Peyer's patch (tissue), 4 donors: ENCODE data around the gene OTUB1.

Experiments
- POLR2A ChIP-seq, 2 donors: fragments of 450-650 bp; IDR thresholded peaks; one replicate each; pipeline ENCODE4 v1.5.1; 2017; ENCODE audit warnings: antibody characterized with exemption in 2 of 2, mild to moderate bottlenecking in 2 of 2, moderate library complexity in 2 of 2
- TF ChIP-seq, protein P1 (sequence below), 6 experiments: fragments of 450-650 bp in 4 of 6; fragments of 200-600 bp in 2 of 6; sonication (generic) in 1 of 6; IDR thresholded peaks; one replicate each; pipeline ENCODE4 v1.5.1; 2017 to 2019; ENCODE audit warnings: antibody characterized with exemption in 6 of 6, mild to moderate bottlenecking in 3 of 6, moderate library complexity in 1 of 6

DNA sequence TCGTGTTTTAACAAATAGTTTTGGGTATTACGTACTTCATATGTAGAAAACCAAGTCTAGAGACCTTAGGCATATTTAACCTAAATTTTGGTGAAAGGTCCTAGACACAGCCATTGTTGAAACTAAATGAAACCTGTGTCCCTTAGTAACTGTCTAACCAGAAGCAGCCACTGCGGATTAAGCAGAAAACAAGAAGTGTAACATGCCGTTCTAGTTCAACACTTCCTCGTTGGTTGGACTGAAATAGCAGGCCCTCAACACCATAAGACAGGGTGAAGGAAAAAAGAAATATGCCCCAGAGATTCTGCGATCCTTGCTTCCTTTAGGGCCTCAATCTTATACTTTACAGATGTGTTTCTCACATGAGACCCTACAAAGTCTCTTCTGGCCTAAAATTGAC, 45.5 kb upstream of the OTUB1 start:
- TF ChIP-seq, protein P1, sequence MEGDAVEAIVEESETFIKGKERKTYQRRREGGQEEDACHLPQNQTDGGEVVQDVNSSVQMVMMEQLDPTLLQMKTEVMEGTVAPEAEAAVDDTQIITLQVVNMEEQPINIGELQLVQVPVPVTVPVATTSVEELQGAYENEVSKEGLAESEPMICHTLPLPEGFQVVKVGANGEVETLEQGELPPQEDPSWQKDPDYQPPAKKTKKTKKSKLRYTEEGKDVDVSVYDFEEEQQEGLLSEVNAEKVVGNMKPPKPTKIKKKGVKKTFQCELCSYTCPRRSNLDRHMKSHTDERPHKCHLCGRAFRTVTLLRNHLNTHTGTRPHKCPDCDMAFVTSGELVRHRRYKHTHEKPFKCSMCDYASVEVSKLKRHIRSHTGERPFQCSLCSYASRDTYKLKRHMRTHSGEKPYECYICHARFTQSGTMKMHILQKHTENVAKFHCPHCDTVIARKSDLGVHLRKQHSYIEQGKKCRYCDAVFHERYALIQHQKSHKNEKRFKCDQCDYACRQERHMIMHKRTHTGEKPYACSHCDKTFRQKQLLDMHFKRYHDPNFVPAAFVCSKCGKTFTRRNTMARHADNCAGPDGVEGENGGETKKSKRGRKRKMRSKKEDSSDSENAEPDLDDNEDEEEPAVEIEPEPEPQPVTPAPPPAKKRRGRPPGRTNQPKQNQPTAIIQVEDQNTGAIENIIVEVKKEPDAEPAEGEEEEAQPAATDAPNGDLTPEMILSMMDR (IDR thresholded peaks at IDR 0.05) = no peak
- TF ChIP-seq POLR2A (IDR thresholded peaks at IDR 0.05) = no peak
